HCT116 (cell line): Measurements from ENCODE around the gene TMEM156. TPM values are rescaled to one million over a fixed set of nuclear protein-coding genes. Genes with fewer than 3 reads are reported as not detected.

Experiments used
- ATAC-seq: fragments of 200-7000 bp; cut with Tn5 transposase; 2 replicates; pipeline ENCODE4 v1.9.1; 2020; ENCODE audit warnings: mild to moderate bottlenecking, moderate library complexity
- BruUV-seq: library from RNA; stranded (reverse); fragments of 400-500 nt; replicated peaks from 2 replicates; lab custom pipeline; 2021; lab: Mats Ljungman, UMichigan
- CTCF ChIA-PET: fragments of 300-600 bp; sonication (Branson Sonifier 250); formaldehyde crosslinking; loops from one replicate; lab custom pipeline; 2021; ENCODE audit warnings: antibody characterized with exemption; lab: Charles Lee
- POLR2A ChIA-PET: fragments of 300-600, 350-600 bp; sonication (Branson Sonifier 250); formaldehyde crosslinking; loops from one replicate; lab custom pipeline; 2021; ENCODE audit warnings: antibody characterized with exemption; lab: Charles Lee
- RAD21 ChIA-PET, 2 experiments: fragments of 300-600 bp; sonication (Branson Sonifier 250); formaldehyde crosslinking; loops; one replicate each; lab custom pipeline; 2023; ENCODE audit warnings: low total read pairs in 2 of 2; ENCODE audit not compliant: uncharacterized antibody in 2 of 2, unreplicated experiment in 2 of 2, low non-redundant PET in 1 of 2; lab: Charles Lee
- DNase-seq: peaks from one replicate; pipeline ENCODE4 v3.0.0-alpha.2; 2010; ENCODE audit warnings: low read depth, low spot score
- H2AFZ ChIP-seq: fragments of 200-600 bp; shearing (Covaris generic), sonication (generic); 2 replicates; pipeline ENCODE4 v1.6.1; 2017; ENCODE audit warnings: low read depth, mixed run types, mixed read lengths, antibody characterized with exemption, low read length; ENCODE audit not compliant: poor library complexity, severe bottlenecking
- H3K27ac ChIP-seq: 2 replicates; pipeline ENCODE4 v1.5.1; 2012; ENCODE audit warnings: low read depth, low read length
- H3K27me3 ChIP-seq: fragments of 200-600 bp; sonication (generic); 2 replicates; pipeline ENCODE4 v1.6.1; 2016; ENCODE audit warnings: mixed run types, low read length, mixed read lengths; ENCODE audit not compliant: insufficient read depth
- H3K36me3 ChIP-seq, 2 experiments: fragments of 200-500 bp in 1 of 2; fragments of 200-600 bp in 1 of 2; sonication (Bioruptor generic) in 1 of 2; sonication (generic) in 1 of 2; 2 replicates each; pipeline versions ENCODE4 v1.5.1 to v1.6.1; 2014 to 2016; ENCODE audit warnings: low read length in 2 of 2, inconsistent platforms in 1 of 2, mixed read lengths in 1 of 2, mixed run types in 1 of 2; ENCODE audit not compliant: insufficient read depth in 2 of 2, control insufficient read depth in 1 of 2
- H3K4me1 ChIP-seq, 2 experiments: fragments of 200-600 bp in 1 of 2; sonication (generic) in 1 of 2; 2 replicates each; pipeline versions ENCODE4 v1.5.1 to v1.6.1; 2012 to 2017; ENCODE audit warnings: low read length in 2 of 2, inconsistent platforms in 1 of 2, mild to moderate bottlenecking in 1 of 2, mixed read lengths in 1 of 2, mixed run types in 1 of 2, moderate library complexity in 1 of 2; ENCODE audit not compliant: insufficient read depth in 2 of 2, control insufficient read depth in 1 of 2
- H3K4me2 ChIP-seq: fragments of 200-600 bp; sonication (generic); 2 replicates; pipeline ENCODE4 v1.6.1; 2017; ENCODE audit warnings: mixed run types, low read length, mixed read lengths
- H3K4me3 ChIP-seq, 2 experiments: fragments of 200-600 bp in 1 of 2; sonication (generic) in 1 of 2; replicated peaks in 1 of 2; 2 replicates each; pipeline ENCODE4 v1.5.1; 2011 to 2016; ENCODE audit warnings: low read length in 2 of 2, control low read depth in 1 of 2, low read depth in 1 of 2, mild to moderate bottlenecking in 1 of 2, mixed read lengths in 1 of 2, mixed run types in 1 of 2
- H3K79me2 ChIP-seq: fragments of 200-600 bp; sonication (generic); 2 replicates; pipeline ENCODE4 v1.6.1; 2017; ENCODE audit warnings: mild to moderate bottlenecking, mixed run types, low read length, moderate library complexity, mixed read lengths; ENCODE audit not compliant: insufficient read depth
- H3K9ac ChIP-seq: fragments of 200-600 bp; sonication (generic); 2 replicates; pipeline ENCODE4 v1.6.1; 2016; ENCODE audit warnings: low read length, mixed read lengths
- H3K9me2 ChIP-seq: fragments of 200-600 bp; sonication (generic), shearing (Covaris generic); 2 replicates; pipeline ENCODE4 v1.6.1; 2017; ENCODE audit warnings: mixed run types, mild to moderate bottlenecking, moderate library complexity; ENCODE audit not compliant: insufficient read depth
- H3K9me3 ChIP-seq, 2 experiments: fragments of 200-500 bp in 1 of 2; fragments of 200-600 bp in 1 of 2; sonication (Bioruptor generic) in 1 of 2; sonication (generic) in 1 of 2; 2 replicates each; pipeline ENCODE4 v1.6.1; 2014 to 2017; ENCODE audit warnings: low read length in 2 of 2, mixed read lengths in 2 of 2, inconsistent platforms in 1 of 2, low read depth in 1 of 2, mild to moderate bottlenecking in 1 of 2, mixed run types in 1 of 2, moderate library complexity in 1 of 2; ENCODE audit not compliant: control insufficient read depth in 1 of 2, insufficient read depth in 1 of 2
- H4K20me1 ChIP-seq: fragments of 200-600 bp; sonication (generic), shearing (Covaris generic); 2 replicates; pipeline ENCODE4 v1.6.1; 2017; ENCODE audit warnings: mixed run types, mild to moderate bottlenecking, moderate library complexity; ENCODE audit not compliant: insufficient read depth
- ATF3 ChIP-seq: IDR thresholded peaks from 2 replicates; pipeline ENCODE4 v1.6.1; 2012
- CBX3 ChIP-seq: IDR thresholded peaks from 2 replicates; pipeline ENCODE4 v1.6.1; 2012; ENCODE audit warnings: low read depth
- CEBPB ChIP-seq: IDR thresholded peaks from 2 replicates; pipeline ENCODE4 v1.6.1; 2012; ENCODE audit warnings: low read depth
- CTCF ChIP-seq, 3 experiments: fragments of 200-600 bp in 1 of 3; sonication (generic) in 1 of 3; IDR thresholded peaks in 2 of 3; conservative IDR thresholded peaks in 1 of 3; 2 replicates each; pipeline ENCODE4 v1.5.1; 2012 to 2017; ENCODE audit warnings: low read depth in 2 of 3, low read length in 2 of 3, antibody characterized with exemption in 1 of 3, borderline replicate concordance in 1 of 3, control low read depth in 1 of 3, mild to moderate bottlenecking in 1 of 3, mixed read lengths in 1 of 3, mixed run types in 1 of 3, moderate library complexity in 1 of 3; ENCODE audit not compliant: insufficient read depth in 1 of 3
- EGR1 ChIP-seq: IDR thresholded peaks from 2 replicates; pipeline ENCODE4 v1.6.1; 2012; ENCODE audit warnings: low read depth
- EZH2 ChIP-seq: fragments of 200-600 bp; sonication (generic); IDR thresholded peaks from 2 replicates; pipeline ENCODE4 v1.6.1; 2017; ENCODE audit warnings: antibody characterized with exemption, mixed run types
- EZH2phosphoT487 ChIP-seq: fragments of 200-600 bp; IDR thresholded peaks from 2 replicates; pipeline ENCODE4 v1.6.1; 2018; ENCODE audit warnings: antibody characterized with exemption, borderline replicate concordance
- FOSL1 ChIP-seq: IDR thresholded peaks from 2 replicates; pipeline ENCODE4 v1.6.1; 2012; ENCODE audit warnings: low read depth
- JUND ChIP-seq: IDR thresholded peaks from 2 replicates; pipeline ENCODE4 v1.6.1; 2012
- MAX ChIP-seq: IDR thresholded peaks from 2 replicates; pipeline ENCODE4 v1.6.1; 2012
- POLR2A ChIP-seq: IDR thresholded peaks from 2 replicates; pipeline ENCODE4 v1.7.0; 2011; ENCODE audit warnings: borderline replicate concordance; ENCODE audit not compliant: insufficient read depth, insufficient read length; ENCODE audit errors: extremely low read depth
- POLR2AphosphoS5 ChIP-seq: IDR thresholded peaks from 2 replicates; pipeline ENCODE4 v1.6.1; 2011; ENCODE audit warnings: mild to moderate bottlenecking, low read depth, low read length, moderate library complexity
- RAD21 ChIP-seq: IDR thresholded peaks from 2 replicates; pipeline ENCODE4 v1.6.1; 2012; ENCODE audit warnings: low read depth, mild to moderate bottlenecking
- SP1 ChIP-seq: IDR thresholded peaks from 2 replicates; pipeline ENCODE4 v1.6.1; 2012; ENCODE audit warnings: low read depth
- SRF ChIP-seq: IDR thresholded peaks from 2 replicates; pipeline ENCODE4 v1.6.1; 2012; ENCODE audit warnings: low read depth
- YY1 ChIP-seq: IDR thresholded peaks from 2 replicates; pipeline ENCODE4 v1.6.1; 2011; ENCODE audit warnings: low read length, low read depth, moderate library complexity, mild to moderate bottlenecking; ENCODE audit not compliant: insufficient replicate concordance; ENCODE audit errors: extremely low read depth
- ZBTB33 ChIP-seq: IDR thresholded peaks from 2 replicates; pipeline ENCODE4 v1.6.1; 2011; ENCODE audit warnings: mild to moderate bottlenecking, low read length, moderate library complexity; ENCODE audit not compliant: insufficient replicate concordance; ENCODE audit errors: extremely low read depth
- ZFX ChIP-seq: fragments of 450-650 bp; IDR thresholded peaks from 2 replicates; pipeline ENCODE4 v1.6.1; 2017
- intact Hi-C: fragments of 100-400 bp; cut with micrococcal nuclease; formaldehyde crosslinking; loops from 2 replicates; pipeline ENCODE4 v1.10.0; 2022
- total RNA-seq: library from RNA; stranded (reverse); gene quantifications from one replicate; pipeline ENCODE4 v1.2.1, GENCODE V29; 2021; ENCODE audit not compliant: unreplicated experiment

Gene TMEM156
- total RNA-seq, 1 experiment from 2014 or later = 0.22 TPM

GRCh38 chr4:39030725-39031124 lies 1.5 kb downstream of the TMEM156 start (continued):
- TF ChIP-seq CTCF (IDR thresholded peaks at IDR 0.05 in 2 of 3, conservative IDR thresholded peaks at IDR 0.05 in 1 of 3; ENCODE audit: borderline replicate concordance in 1 of 3, insufficient read depth in 1 of 3, low read depth in 2 of 3, low read length in 2 of 3) (no peak), EZH2 (no peak), POLR2A (no peak)

GRCh38 chr4:39029752-39030694 lies 2.2 kb downstream of the TMEM156 start:
- H3K9me2 ChIP-seq = no peaks in the 10 kb centered on the region
- no peaks in the 10 kb centered on the region for H3K36me3 ChIP-seq
- no TSS peak for BruUV-seq
- H3K4me1 ChIP-seq = peaks cover 0 to 17% of the 10 kb centered on the region in 2 experiments; a peak in 2 of 4 replicates
- ChIA-PET POLR2A (interaction anchor here (1.4 kb wide), 1 partner anchor 15 kb away, joined by 4 read pairs; no protein-coding TSS in a partner anchor), RAD21 (no interaction called here), CTCF (no interaction called here)
- no peaks in the 10 kb centered on the region for H3K79me2 ChIP-seq
- no peak for ATAC-seq
- intact Hi-C loops = no loop called here
- no peak overlapping the region for H3K4me3 ChIP-seq
- H3K9ac ChIP-seq = no peak overlapping the region
- no peaks in the 10 kb centered on the region for H4K20me1 ChIP-seq
- DNase-seq = no peak
- no peak overlapping the region for H3K4me2 ChIP-seq
- H2AFZ ChIP-seq = peak overlapping the region; percentile 34
- H3K9me3 ChIP-seq = no peaks in the 10 kb centered on the region
- H3K27ac ChIP-seq = no peak overlapping the region
- H3K27me3 ChIP-seq = no peaks in the 10 kb centered on the region
- TF ChIP-seq SRF = no peak
- no peak for TF ChIP-seq EZH2phosphoT487
- no peak for TF ChIP-seq JUND
- TF ChIP-seq FOSL1 = no peak
- TF ChIP-seq POLR2A = no peak
- TF ChIP-seq ZBTB33 = no peak
- no peak for TF ChIP-seq EGR1
- no peak for TF ChIP-seq RAD21
- TF ChIP-seq MAX = no peak
- TF ChIP-seq ATF3 = no peak
- TF ChIP-seq POLR2AphosphoS5 = no peak
- no peak for TF ChIP-seq YY1
- no peak for TF ChIP-seq ZFX
- no peak for TF ChIP-seq CBX3
- TF ChIP-seq CEBPB = no peak
- no peak for TF ChIP-seq CTCF (IDR thresholded peaks at IDR 0.05 in 2 of 3, conservative IDR thresholded peaks at IDR 0.05 in 1 of 3; ENCODE audit: borderline replicate concordance in 1 of 3, insufficient read depth in 1 of 3, low read depth in 2 of 3, low read length in 2 of 3)
- TF ChIP-seq SP1 = no peak
